Neuronal stem cell (in vitro differentiated cells): ENCODE data around the gene FRMD6.
A peak's percentile ranks its signal among the peaks of the same experiment; 100 is the strongest.
"Not testable (repeated sequence)": the region's sequence is repeated elsewhere in the genome, so short reads cannot be mapped to it uniquely, and the experiment has no call there.

Experiments
- DNase-seq: peaks from one replicate; pipeline ENCODE4 v3.0.0-alpha.2; 2013; ENCODE audit warnings: low spot score
- H2AFZ ChIP-seq: one replicate; pipeline ENCODE4 v1.6.1; 2013; ENCODE audit warnings: mild to moderate bottlenecking, low read length, inconsistent platforms
- H2AK5ac ChIP-seq: 2 replicates; pipeline ENCODE4 v1.6.1; 2013; ENCODE audit warnings: low read depth, mild to moderate bottlenecking, inconsistent platforms, low read length, moderate library complexity, mixed read lengths
- H2BK120ac ChIP-seq: 2 replicates; pipeline ENCODE4 v1.6.1; 2013; ENCODE audit warnings: low read depth, mild to moderate bottlenecking, inconsistent platforms, low read length, moderate library complexity, mixed read lengths
- H2BK12ac ChIP-seq: one replicate; pipeline ENCODE4 v1.6.1; 2013; ENCODE audit warnings: low read length, inconsistent platforms
- H2BK15ac ChIP-seq: 2 replicates; pipeline ENCODE4 v1.6.1; 2013; ENCODE audit warnings: mild to moderate bottlenecking, low read length, inconsistent platforms, mixed read lengths
- H2BK5ac ChIP-seq: one replicate; pipeline ENCODE4 v1.6.1; 2013; ENCODE audit warnings: inconsistent platforms, mild to moderate bottlenecking, low read length, moderate library complexity
- H3K14ac ChIP-seq: one replicate; pipeline ENCODE4 v1.6.1; 2013; ENCODE audit warnings: low read length, inconsistent platforms
- H3K18ac ChIP-seq: 2 replicates; pipeline ENCODE4 v1.6.1; 2013; ENCODE audit warnings: low read length, inconsistent platforms
- H3K23ac ChIP-seq: 2 replicates; pipeline ENCODE4 v1.6.1; 2013; ENCODE audit warnings: low read depth, mild to moderate bottlenecking, mixed read lengths, low read length, inconsistent platforms; ENCODE audit not compliant: poor library complexity
- H3K27ac ChIP-seq: replicated peaks from 3 replicates; pipeline ENCODE4 v1.5.1; 2013; ENCODE audit warnings: low read length, inconsistent platforms
- H3K27me3 ChIP-seq, 3 experiments: 2 replicates each; pipeline ENCODE4 v1.6.1; 2013; ENCODE audit warnings: low read length in 3 of 3, mild to moderate bottlenecking in 2 of 3, inconsistent platforms in 1 of 3, low read depth in 1 of 3, mixed read lengths in 1 of 3, moderate library complexity in 1 of 3; ENCODE audit not compliant: control insufficient read depth in 3 of 3, insufficient read depth in 3 of 3
- H3K36me3 ChIP-seq, 2 donors: replicated peaks in 1 of 2; 2 replicates each; pipeline ENCODE4 v1.6.1; 2013; ENCODE audit warnings: low read length in 2 of 2; ENCODE audit not compliant: control insufficient read depth in 2 of 2, insufficient read depth in 2 of 2
- H3K4ac ChIP-seq: 2 replicates; pipeline ENCODE4 v1.6.1; 2013; ENCODE audit warnings: inconsistent platforms, mild to moderate bottlenecking, low read length, moderate library complexity
- H3K4me1 ChIP-seq, 2 donors: 1 replicate in 1 of 2; 2 replicates in 1 of 2; pipeline ENCODE4 v1.6.1; 2013; ENCODE audit warnings: low read length in 2 of 2, low read depth in 1 of 2; ENCODE audit not compliant: control insufficient read depth in 2 of 2, insufficient read depth in 1 of 2
- H3K4me2 ChIP-seq: one replicate; pipeline ENCODE4 v1.6.1; 2013; ENCODE audit warnings: mild to moderate bottlenecking, low read length, inconsistent platforms; ENCODE audit not compliant: insufficient read depth, poor library complexity, severe bottlenecking
- H3K4me3 ChIP-seq, 2 donors: 2 replicates each; pipeline ENCODE4 v1.5.1; 2013; ENCODE audit warnings: low read length in 2 of 2, mild to moderate bottlenecking in 2 of 2, inconsistent platforms in 1 of 2, moderate library complexity in 1 of 2
- H3K79me1 ChIP-seq: one replicate; pipeline ENCODE4 v1.6.1; 2013; ENCODE audit warnings: low read depth, mild to moderate bottlenecking, inconsistent platforms, low read length, moderate library complexity
- H3K9ac ChIP-seq: one replicate; pipeline ENCODE4 v1.6.1; 2013; ENCODE audit warnings: mild to moderate bottlenecking, low read depth, low read length, inconsistent platforms; ENCODE audit not compliant: poor library complexity
- H3K9me3 ChIP-seq, 2 donors: replicated peaks in 1 of 2; 2 replicates each; pipeline versions ENCODE3 to v1.6.1; 2013; ENCODE audit warnings: low read length in 2 of 2, mild to moderate bottlenecking in 2 of 2, inconsistent platforms in 1 of 2, low read depth in 1 of 2, mixed read lengths in 1 of 2, moderate library complexity in 1 of 2; ENCODE audit not compliant: control insufficient read depth in 2 of 2, insufficient read depth in 1 of 2
- H4K8ac ChIP-seq: one replicate; pipeline ENCODE4 v1.6.1; 2013; ENCODE audit warnings: low read depth, mild to moderate bottlenecking, inconsistent platforms, low read length, moderate library complexity
- H4K91ac ChIP-seq: one replicate; pipeline ENCODE4 v1.6.1; 2013; ENCODE audit warnings: low read length, low read depth, mild to moderate bottlenecking, inconsistent platforms; ENCODE audit not compliant: poor library complexity
- WGBS, 2 donors: extraction: QIAGEN DNeasy Blood & Tissue Kit; methylation state at CpG; one replicate each; pipeline ENCODE4 v1.1.7; 2013; ENCODE audit warnings: missing lambda C conversion rate in 2 of 2, mixed read lengths in 1 of 2; ENCODE audit not compliant: insufficient read length in 2 of 2, insufficient replicate concordance in 1 of 2; ENCODE audit errors: extremely low coverage in 2 of 2; 5-methylcytosine and 5-hydroxymethylcytosine counted together

The FRMD6 gene

GRCh38 chr14:51750542-51750941 lies 98.8 kb downstream of the FRMD6 start:
- no peak overlapping the region for H3K4me2 ChIP-seq
- peak overlapping the region; percentile 59 for H3K18ac ChIP-seq
- H4K8ac ChIP-seq = no peak overlapping the region
- no peak overlapping the region for H4K91ac ChIP-seq
- H2BK12ac ChIP-seq = no peak overlapping the region
- H3K23ac ChIP-seq = no peak overlapping the region
- no peak overlapping the region for H2BK120ac ChIP-seq
- no peak for DNase-seq
- no peak overlapping the region for H2BK15ac ChIP-seq
- no peaks in the 10 kb centered on the region for H3K36me3 ChIP-seq
- no peak overlapping the region for H2AK5ac ChIP-seq
- H3K4me3 ChIP-seq = no peak overlapping the region
- H3K4ac ChIP-seq = no peak overlapping the region
- no peak overlapping the region for H2BK5ac ChIP-seq
- H3K14ac ChIP-seq = no peak overlapping the region
- H3K79me1 ChIP-seq = no peaks in the 10 kb centered on the region
- H3K4me1 ChIP-seq = no peaks in the 10 kb centered on the region
- no peaks in the 10 kb centered on the region for H3K9me3 ChIP-seq
- no CpG with 5 or more reads among the region's 13 CpGs for WGBS, 2 donors
- no peak overlapping the region for H3K27ac ChIP-seq
- H2AFZ ChIP-seq = peak overlapping the region; percentile 17
- H3K9ac ChIP-seq = no peak overlapping the region
- H3K27me3 ChIP-seq = no peaks in the 10 kb centered on the region

- not testable (repeated sequence) for H3K4ac ChIP-seq, H4K8ac ChIP-seq, H2AK5ac ChIP-seq, H3K4me3 ChIP-seq, H3K36me3 ChIP-seq, H2AFZ ChIP-seq, DNase-seq, H3K79me1 ChIP-seq, H3K4me1 ChIP-seq, H3K18ac ChIP-seq, H4K91ac ChIP-seq, H3K23ac ChIP-seq, H3K27ac ChIP-seq, H2BK15ac ChIP-seq, H2BK120ac ChIP-seq, H2BK5ac ChIP-seq, H3K4me2 ChIP-seq, H3K9me3 ChIP-seq, H3K27me3 ChIP-seq, H3K9ac ChIP-seq
- WGBS, 2 donors = no CpG with 5 or more reads among the region's 16 CpGs
- H3K14ac ChIP-seq = peak overlapping the region; percentile 38
- H2BK12ac ChIP-seq = peak overlapping the region; percentile 41
Observed at GRCh38 chr14:51751611-51752345, 100.1 kb downstream of the FRMD6 start.

GRCh38 chr14:51757756-51758155 lies 106.0 kb downstream of the FRMD6 start:
- not testable (repeated sequence) for H3K27me3 ChIP-seq, H3K4ac ChIP-seq, H2BK15ac ChIP-seq, H4K91ac ChIP-seq, H2AFZ ChIP-seq, H3K9ac ChIP-seq, H3K23ac ChIP-seq, H3K79me1 ChIP-seq, H2BK120ac ChIP-seq, H3K4me2 ChIP-seq, DNase-seq, H4K8ac ChIP-seq, H3K9me3 ChIP-seq, H3K36me3 ChIP-seq, H2BK5ac ChIP-seq, H3K4me1 ChIP-seq, H3K18ac ChIP-seq, H3K4me3 ChIP-seq, H2AK5ac ChIP-seq, H2BK12ac ChIP-seq, H3K14ac ChIP-seq, H3K27ac ChIP-seq
- WGBS, 2 donors = no CpG with 5 or more reads among the region's 7 CpGs

GRCh38 chr14:51759950-51760349 lies 108.2 kb downstream of the FRMD6 start:
- H3K4ac ChIP-seq = no peak overlapping the region
- H3K9me3 ChIP-seq = no peaks in the 10 kb centered on the region
- H3K14ac ChIP-seq = peak overlapping the region; percentile 71
- H4K91ac ChIP-seq = no peak overlapping the region
- no peaks in the 10 kb centered on the region for H3K27me3 ChIP-seq
- H3K4me1 ChIP-seq = no peaks in the 10 kb centered on the region
- H3K79me1 ChIP-seq = no peaks in the 10 kb centered on the region
- H2BK15ac ChIP-seq = no peak overlapping the region
- H3K23ac ChIP-seq = no peak overlapping the region
- no peak overlapping the region for H3K9ac ChIP-seq
- no peak overlapping the region for H2BK120ac ChIP-seq
- no peak overlapping the region for H2BK12ac ChIP-seq
- DNase-seq = no peak
- no peaks in the 10 kb centered on the region for H3K36me3 ChIP-seq
- H2AFZ ChIP-seq = no peak overlapping the region
- H2BK5ac ChIP-seq = no peak overlapping the region
- peak overlapping the region; percentile 48 for H3K18ac ChIP-seq
- H3K27ac ChIP-seq = no peak overlapping the region
- no peak overlapping the region for H3K4me2 ChIP-seq
- whole genome bisulfite sequencing, 2 donors = no CpG with 5 or more reads among the region's 18 CpGs
- no peak overlapping the region for H3K4me3 ChIP-seq
- H2AK5ac ChIP-seq = no peak overlapping the region
- no peak overlapping the region for H4K8ac ChIP-seq
